Body of pancreas (tissue), 4 donors: ENCODE results near the gene MEIS3. TPM values are rescaled to one million over a fixed set of nuclear protein-coding genes. Genes with fewer than 3 reads are reported as not detected.

ENCODE experiments used
- ATAC-seq: fragments of 150-250 bp; one replicate; pipeline ENCODE4 v1.9.1; 2016
- DNase-seq, 4 donors: peaks; one replicate each; pipeline ENCODE4 v3.0.0-alpha.2; 2019
- H3K27ac ChIP-seq, 4 donors: fragments of 200-600 bp; sonication (generic); 1 replicate in 3 of 4; 2 replicates in 1 of 4; pipeline versions ENCODE4 v1.5.1 to v1.6.1; 2016 to 2019; ENCODE audit warnings: mild to moderate bottlenecking in 1 of 4, mixed read lengths in 1 of 4, moderate library complexity in 1 of 4
- H3K27me3 ChIP-seq, 2 donors: fragments of 200-600 bp; sonication (generic); one replicate each; pipeline ENCODE4 v1.6.0; 2016; ENCODE audit warnings: mild to moderate bottlenecking in 1 of 2
- H3K36me3 ChIP-seq, 2 donors: fragments of 200-600 bp; sonication (generic); replicated peaks in 1 of 2; 2 replicates each; pipeline ENCODE4 v1.5.1; 2016; ENCODE audit warnings: low read depth in 2 of 2; ENCODE audit not compliant: insufficient read depth in 1 of 2
- H3K4me1 ChIP-seq: fragments of 200-600 bp; sonication (generic); one replicate; pipeline ENCODE4 v1.6.0; 2016
- H3K4me3 ChIP-seq, 2 donors: fragments of 200-600 bp; sonication (generic); 1 replicate in 1 of 2; 2 replicates in 1 of 2; pipeline ENCODE4 v1.5.1; 2016 to 2019
- H3K9me3 ChIP-seq, 3 donors: fragments of 200-600 bp; sonication (generic); 1 replicate in 2 of 3; 2 replicates in 1 of 3; pipeline ENCODE4 v1.5.1; 2016
- CTCF ChIP-seq, 7 experiments: fragments of 450-650 bp in 4 of 7; fragments of 200-600 bp in 3 of 7; sonication (generic) in 3 of 7; IDR thresholded peaks; one replicate each; pipeline ENCODE4 v1.5.1; 2016 to 2019; ENCODE audit warnings: antibody characterized with exemption in 7 of 7
- POLR2A ChIP-seq, 3 donors: fragments of 450-650 bp; IDR thresholded peaks; one replicate each; pipeline ENCODE4 v1.6.1; 2016; ENCODE audit warnings: antibody characterized with exemption in 3 of 3, mild to moderate bottlenecking in 2 of 3
- WGBS, 2 donors: methylation state at CpG; one replicate each; pipeline ENCODE4 v1.1.5; 2017; 5-methylcytosine and 5-hydroxymethylcytosine counted together
- intact Hi-C: fragments of 100-400 bp; cut with DNase I; formaldehyde crosslinking; loops from one replicate; pipeline ENCODE4 v1.15.1; 2023
- total RNA-seq, 2 donors: library from RNA; depleted of rRNA; stranded (reverse); fragments of >200 nt; gene quantifications; one replicate each; pipeline ENCODE4 v1.1.0, GENCODE V29; 2016

Gene MEIS3
- 1 to 10 TPM; 1.3 to 2.3 TPM for total RNA-seq

- ATAC-seq (no peak), DNase-seq (no peak)
- 1 to 3% methylated on average over 8 to 35 of the region's 70 CpGs for WGBS, 2 donors
- H3K27ac ChIP-seq, result no peak within 1 kb of the TSS
- no peak within 1 kb of the TSS for H3K4me3 ChIP-seq
- intact Hi-C loops, result no loop called here
- no peaks in the 10 kb centered on the region for H3K9me3 ChIP-seq
- TF ChIP-seq CTCF (IDR thresholded peaks at IDR 0.05), result no peak
- no peak for TF ChIP-seq POLR2A (IDR thresholded peaks at IDR 0.05)
- H3K36me3 ChIP-seq, result no peaks in the 10 kb centered on the region
- peaks cover 0 to 49% of the 10 kb centered on the region in 2 donors for H3K27me3 ChIP-seq
- H3K4me1 ChIP-seq, result no peaks in the 10 kb centered on the region
These were observed at the start of gene MEIS3 for GRCh38 chr19:47419030-47419783. Gene MEIS3, minus strand, starts transcription at chr19:47419527. Its CDS starts 446 bp downstream, at chr19:47419081.

GRCh38 chr19:47467914-47468313 lies 48.6 kb upstream of the MEIS3 start:
- H3K4me3 ChIP-seq, result no peak overlapping the region
- H3K9me3 ChIP-seq, result no peaks in the 10 kb centered on the region
- no peak for DNase-seq
- intact Hi-C loops, result no loop called here
- no peaks in the 10 kb centered on the region for H3K36me3 ChIP-seq
- peaks cover 22% of the 10 kb centered on the region for H3K4me1 ChIP-seq
- ATAC-seq, result no peak
- 63 to 80% methylated on average over 9 of the region's 9 CpGs for WGBS, 2 donors
- TF ChIP-seq CTCF (IDR thresholded peaks at IDR 0.05), result no peak
- TF ChIP-seq POLR2A (IDR thresholded peaks at IDR 0.05), result no peak
- no peak overlapping the region for H3K27ac ChIP-seq
- no peaks in the 10 kb centered on the region for H3K27me3 ChIP-seq

- peaks cover 7% of the 10 kb centered on the region for H3K4me1 ChIP-seq
- no peak for DNase-seq
- WGBS, 2 donors, result 89 to 93% methylated on average over 19 to 20 of the region's 27 CpGs
- no peak for ATAC-seq
- TF ChIP-seq POLR2A (IDR thresholded peaks at IDR 0.05) (no peak), CTCF (IDR thresholded peaks at IDR 0.05) (no peak)
- H3K27ac ChIP-seq, result no peak overlapping the region
- H3K4me3 ChIP-seq, result no peak overlapping the region
- H3K27me3 ChIP-seq, result no peaks in the 10 kb centered on the region
- H3K36me3 ChIP-seq, result no peaks in the 10 kb centered on the region
- H3K9me3 ChIP-seq, result no peaks in the 10 kb centered on the region
- intact Hi-C loops, result no loop called here
These were observed 46.6 kb upstream of the MEIS3 start for GRCh38 chr19:47465957-47466356.

- no peak for TF ChIP-seq CTCF (IDR thresholded peaks at IDR 0.05)
- TF ChIP-seq POLR2A (IDR thresholded peaks at IDR 0.05), result no peak
- no peaks in the 10 kb centered on the region for H3K36me3 ChIP-seq
- no peak for DNase-seq
- WGBS, 2 donors, result 74 to 76% methylated on average over 10 of the region's 10 CpGs
- no peak overlapping the region for H3K4me3 ChIP-seq
- intact Hi-C loops, result no loop called here
- no peak for ATAC-seq
- peaks cover 6% of the 10 kb centered on the region for H3K4me1 ChIP-seq
- H3K27ac ChIP-seq, result no peak overlapping the region
- H3K27me3 ChIP-seq, result no peaks in the 10 kb centered on the region
- H3K9me3 ChIP-seq, result no peaks in the 10 kb centered on the region
These were observed 45.5 kb upstream of the MEIS3 start for GRCh38 chr19:47464675-47465419.
